ENCODE data around the gene UROS.
A peak's percentile ranks its signal among the peaks of the same experiment; 100 is the strongest.

UROS gene

DNA sequence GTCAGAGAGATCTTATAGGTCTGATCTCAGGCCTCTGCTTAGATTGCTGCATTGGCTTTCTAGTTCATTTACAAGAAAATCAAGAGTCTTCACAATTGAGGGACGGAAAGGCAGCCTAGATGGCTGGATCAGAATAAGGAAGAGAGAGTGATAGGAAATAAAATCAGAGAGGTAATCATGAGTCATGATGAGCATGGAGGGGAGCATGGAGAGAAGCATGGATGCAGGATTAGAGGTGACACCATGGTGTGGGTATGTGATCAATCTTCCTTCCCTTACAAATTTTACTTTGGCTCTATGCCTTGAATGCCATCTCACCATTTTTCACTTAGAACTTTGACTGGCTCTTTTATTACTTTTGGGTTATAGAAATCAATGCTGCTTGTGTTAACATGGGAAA lies 1.7 kb upstream of the UROS start:
- Histone ChIP-seq H3K79me2 (ENCODE audit: insufficient read depth, low read length) (peaks cover 67% of the 10 kb centered on the region), H3K9me3 (ENCODE audit: insufficient read depth, low read length, severe bottlenecking) (no peaks in the 10 kb centered on the region), H3K9ac (ENCODE audit: low read depth, low read length) (peak overlapping the region; percentile 73), H2AFZ (ENCODE audit: low read depth, low read length) (no peak overlapping the region), H3K27me3 (ENCODE audit: insufficient read depth, low read length, poor library complexity) (no peaks in the 10 kb centered on the region), H3K4me2 (ENCODE audit: insufficient read depth, low read length) (peak overlapping the region; percentile 88), H3K4me1 (ENCODE audit: insufficient read depth, low read length) (peaks cover 46% of the 10 kb centered on the region), H3K27ac (ENCODE audit: low read length) (0 out of 2 replicates have a peak overlapping the region, but pooled peaks have one; percentile 100), H4K20me1 (ENCODE audit: insufficient read depth, low read length) (peaks cover 20% of the 10 kb centered on the region; the same call in 1 of the 2 replicates), H3K4me3 (ENCODE audit: low read depth in 1 of 2, low read length in 2 of 2) (peak overlapping the region; percentile 92 to 95), H3K36me3 (ENCODE audit: insufficient read depth, low read length) (peaks cover 49% of the 10 kb centered on the region)
- ATAC-seq (ENCODE audit: insufficient read depth, low read depth) (no peak), DNase-seq (no peak)
- TF ChIP-seq, protein P1, sequence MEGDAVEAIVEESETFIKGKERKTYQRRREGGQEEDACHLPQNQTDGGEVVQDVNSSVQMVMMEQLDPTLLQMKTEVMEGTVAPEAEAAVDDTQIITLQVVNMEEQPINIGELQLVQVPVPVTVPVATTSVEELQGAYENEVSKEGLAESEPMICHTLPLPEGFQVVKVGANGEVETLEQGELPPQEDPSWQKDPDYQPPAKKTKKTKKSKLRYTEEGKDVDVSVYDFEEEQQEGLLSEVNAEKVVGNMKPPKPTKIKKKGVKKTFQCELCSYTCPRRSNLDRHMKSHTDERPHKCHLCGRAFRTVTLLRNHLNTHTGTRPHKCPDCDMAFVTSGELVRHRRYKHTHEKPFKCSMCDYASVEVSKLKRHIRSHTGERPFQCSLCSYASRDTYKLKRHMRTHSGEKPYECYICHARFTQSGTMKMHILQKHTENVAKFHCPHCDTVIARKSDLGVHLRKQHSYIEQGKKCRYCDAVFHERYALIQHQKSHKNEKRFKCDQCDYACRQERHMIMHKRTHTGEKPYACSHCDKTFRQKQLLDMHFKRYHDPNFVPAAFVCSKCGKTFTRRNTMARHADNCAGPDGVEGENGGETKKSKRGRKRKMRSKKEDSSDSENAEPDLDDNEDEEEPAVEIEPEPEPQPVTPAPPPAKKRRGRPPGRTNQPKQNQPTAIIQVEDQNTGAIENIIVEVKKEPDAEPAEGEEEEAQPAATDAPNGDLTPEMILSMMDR (IDR thresholded peaks at IDR 0.05; ENCODE audit: borderline replicate concordance, extremely low read depth, low read length, poor library complexity, severe bottlenecking) = no peak
- no peak for TF ChIP-seq EZH2 (IDR thresholded peaks at IDR 0.05; ENCODE audit: borderline replicate concordance, low read depth, low read length, severe bottlenecking)

DNA sequence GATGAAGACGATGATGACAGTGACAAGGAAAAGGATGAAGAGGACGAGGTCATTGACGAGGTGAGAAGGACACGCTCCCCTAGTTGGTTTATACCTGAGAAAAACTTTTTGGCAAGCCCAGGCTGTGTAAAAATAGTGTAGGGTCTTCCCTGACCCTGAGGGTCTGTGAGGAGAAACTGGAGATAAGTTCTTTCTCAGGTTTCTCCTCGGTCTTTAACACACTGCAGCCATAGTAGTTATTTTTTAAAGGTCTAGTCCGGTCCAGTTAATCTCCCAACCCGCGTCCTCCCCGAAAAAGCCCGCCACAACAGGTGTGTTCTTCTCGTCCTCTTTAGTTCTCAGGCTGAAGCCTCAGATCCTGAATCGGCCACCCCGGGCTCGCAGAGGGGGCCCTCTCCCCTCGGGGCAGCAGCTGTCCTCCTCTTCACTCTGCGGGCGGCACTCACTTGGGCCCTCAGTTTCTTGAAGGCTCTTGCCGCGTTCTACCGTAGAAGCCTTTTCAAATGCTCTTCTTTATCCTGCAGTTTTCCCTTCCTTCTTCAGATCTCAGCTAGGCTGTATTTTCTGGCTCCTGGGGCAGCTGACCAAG lies 699 bp upstream of the UROS start:
- no peak for TF ChIP-seq EZH2 (IDR thresholded peaks at IDR 0.05; ENCODE audit: borderline replicate concordance, low read depth, low read length, severe bottlenecking)
- TF ChIP-seq, protein P1 (IDR thresholded peaks at IDR 0.05; ENCODE audit: borderline replicate concordance, extremely low read depth, low read length, poor library complexity, severe bottlenecking) = no peak
- Histone ChIP-seq H3K4me1 (ENCODE audit: insufficient read depth, low read length) (peaks cover 46% of the 10 kb centered on the region), H2AFZ (ENCODE audit: low read depth, low read length) (peak overlapping the region; percentile 99), H3K4me3 (ENCODE audit: low read depth in 1 of 2, low read length in 2 of 2) (peak overlapping the region; percentile 92 to 95), H3K79me2 (ENCODE audit: insufficient read depth, low read length) (peaks cover 67% of the 10 kb centered on the region), H3K4me2 (ENCODE audit: insufficient read depth, low read length) (peak overlapping the region; percentile 88), H4K20me1 (ENCODE audit: insufficient read depth, low read length) (peaks cover 19% of the 10 kb centered on the region; the same call in 1 of the 2 replicates), H3K27ac (ENCODE audit: low read length) (peak overlapping the region; percentile 100), H3K36me3 (ENCODE audit: insufficient read depth, low read length) (peaks cover 39% of the 10 kb centered on the region), H3K9me3 (ENCODE audit: insufficient read depth, low read length, severe bottlenecking) (no peaks in the 10 kb centered on the region), H3K27me3 (ENCODE audit: insufficient read depth, low read length, poor library complexity) (no peaks in the 10 kb centered on the region), H3K9ac (ENCODE audit: low read depth, low read length) (peak overlapping the region; percentile 73)
- DNase-seq (peak; percentile 23), ATAC-seq (ENCODE audit: insufficient read depth, low read depth) (peak; percentile 5; the same call in 2 of the 3 replicates)

DNA sequence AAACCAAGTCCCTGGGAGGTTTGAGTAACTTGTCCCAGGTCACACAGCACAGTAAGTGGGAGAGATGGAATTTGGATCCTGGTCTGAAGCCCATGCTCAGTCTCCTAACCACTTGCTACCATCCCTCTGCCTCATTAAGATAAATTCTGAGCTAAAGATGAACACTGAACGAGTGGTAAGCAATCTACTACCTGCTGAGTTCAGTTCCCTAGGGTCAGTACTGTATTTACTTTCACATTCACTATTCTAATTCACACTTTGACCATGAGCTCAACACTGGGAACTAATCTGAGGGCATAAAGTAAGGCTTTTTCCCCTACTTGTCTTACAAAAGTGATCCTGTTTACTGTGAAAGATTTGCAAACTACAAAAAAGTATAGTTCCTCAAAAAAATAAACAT lies 2.4 kb downstream of the UROS start:
- peaks cover 38% of the 10 kb centered on the region for H3K4me1 ChIP-seq (ENCODE audit: insufficient read depth, low read length)
- no peak overlapping the region for H3K4me3 ChIP-seq (ENCODE audit: low read depth in 1 of 2, low read length in 2 of 2)
- peaks cover 46% of the 10 kb centered on the region for H3K79me2 ChIP-seq (ENCODE audit: insufficient read depth, low read length)
- peaks cover 9% of the 10 kb centered on the region for H3K36me3 ChIP-seq (ENCODE audit: insufficient read depth, low read length)
- no peak for ATAC-seq (ENCODE audit: insufficient read depth, low read depth)
- TF ChIP-seq EZH2 (IDR thresholded peaks at IDR 0.05; ENCODE audit: borderline replicate concordance, low read depth, low read length, severe bottlenecking) = no peak
- TF ChIP-seq, protein P1 (IDR thresholded peaks at IDR 0.05; ENCODE audit: borderline replicate concordance, extremely low read depth, low read length, poor library complexity, severe bottlenecking) = no peak
- no peak for DNase-seq
- no peak overlapping the region for H3K27ac ChIP-seq (ENCODE audit: low read length)
- no peak overlapping the region for H2AFZ ChIP-seq (ENCODE audit: low read depth, low read length)
- H3K9ac ChIP-seq (ENCODE audit: low read depth, low read length) = no peak overlapping the region
- H4K20me1 ChIP-seq (ENCODE audit: insufficient read depth, low read length) = peaks cover 15% of the 10 kb centered on the region; the same call in 1 of the 2 replicates
- no peaks in the 10 kb centered on the region for H3K27me3 ChIP-seq (ENCODE audit: insufficient read depth, low read length, poor library complexity)
- H3K4me2 ChIP-seq (ENCODE audit: insufficient read depth, low read length) = no peak overlapping the region
- H3K9me3 ChIP-seq (ENCODE audit: insufficient read depth, low read length, severe bottlenecking) = no peaks in the 10 kb centered on the region
